PFSK-1 (cell line): ENCODE data around the gene ATRN.

Experiments
- POLR2AphosphoS5 ChIP-seq: IDR thresholded peaks from 2 replicates; pipeline ENCODE4 v1.6.1; 2012; ENCODE audit warnings: low read depth, mild to moderate bottlenecking, control low read depth, low read length, moderate library complexity
- REST ChIP-seq, 2 experiments: IDR thresholded peaks; 2 replicates each; pipeline versions ENCODE4 v1.6.1 to v1.8.0; 2011 to 2012; ENCODE audit warnings: low read depth in 2 of 2, low read length in 2 of 2, control low read depth in 1 of 2, inconsistent platforms in 1 of 2, mild to moderate bottlenecking in 1 of 2, moderate library complexity in 1 of 2; ENCODE audit not compliant: insufficient read depth in 1 of 2
- SIN3A ChIP-seq: IDR thresholded peaks from 2 replicates; pipeline ENCODE4 v1.6.1; 2012; ENCODE audit warnings: mild to moderate bottlenecking, low read length, moderate library complexity, borderline replicate concordance; ENCODE audit not compliant: insufficient read depth
- TAF1 ChIP-seq: IDR thresholded peaks from 2 replicates; pipeline ENCODE4 v1.6.1; 2012; ENCODE audit warnings: low read length, control low read depth, borderline replicate concordance; ENCODE audit not compliant: insufficient read depth

- TF ChIP-seq SIN3A (no peak), POLR2AphosphoS5 (no peak), REST (IDR thresholded peaks at IDR 0.05; ENCODE audit: insufficient read depth in 1 of 2, low read depth in 2 of 2, low read length in 2 of 2) (no peak), TAF1 (no peak)
These were observed 226.9 kb downstream of the ATRN start for GRCh38 chr20:3697588-3698305.
